ENCODE results near the gene RNU6-7.
A peak's percentile ranks its signal among the peaks of the same experiment; 100 is the strongest.

The RNU6-7 gene

GRCh38 chr14:32193532-32193931 is 8.3 kb upstream of the RNU6-7 start:
- no peak for DNase-seq (ENCODE audit: low read depth)
- TF ChIP-seq CTCF (conservative IDR thresholded peaks at IDR 0.05; ENCODE audit: low read length) = no peak
- no peak overlapping the region for H3K4me3 ChIP-seq (ENCODE audit: low read length)

GRCh38 chr14:32195636-32196035 is 6.2 kb upstream of the RNU6-7 start:
- no peak overlapping the region for H3K4me3 ChIP-seq (ENCODE audit: low read length)
- TF ChIP-seq CTCF (conservative IDR thresholded peaks at IDR 0.05; ENCODE audit: low read length) = no peak
- DNase-seq (ENCODE audit: low read depth) = no peak

GRCh38 chr14:32197919-32198318 is 3.9 kb upstream of the RNU6-7 start:
- no peak for DNase-seq (ENCODE audit: low read depth)
- H3K4me3 ChIP-seq (ENCODE audit: low read length) = no peak overlapping the region
- TF ChIP-seq CTCF (conservative IDR thresholded peaks at IDR 0.05; ENCODE audit: low read length) = no peak

GRCh38 chr14:32200368-32201192 is 1.3 kb upstream of the RNU6-7 start:
- no peak for TF ChIP-seq CTCF (conservative IDR thresholded peaks at IDR 0.05; ENCODE audit: low read length)
- H3K4me3 ChIP-seq (ENCODE audit: low read length) = peak overlapping the region; percentile 64
- no peak for DNase-seq (ENCODE audit: low read depth)

GRCh38 chr14:32201193-32201815 is 541 bp upstream of the RNU6-7 start:
- H3K4me3 ChIP-seq (ENCODE audit: low read length) = peak overlapping the region; percentile 64
- peak; percentile 41 for DNase-seq (ENCODE audit: low read depth)
- TF ChIP-seq CTCF (conservative IDR thresholded peaks at IDR 0.05; ENCODE audit: low read length) = no peak

- TF ChIP-seq CTCF (conservative IDR thresholded peaks at IDR 0.05; ENCODE audit: low read length) = no peak
- H3K4me3 ChIP-seq (ENCODE audit: low read length) = peak overlapping the region; percentile 70
- DNase-seq (ENCODE audit: low read depth) = no peak
Observed at GRCh38 chr14:32202491-32202997, 699 bp downstream of the RNU6-7 start.
